Endodermal cell (in vitro differentiated cells): ENCODE results near the gene WNK3. TPM values are rescaled to one million over a fixed set of nuclear protein-coding genes. Genes with fewer than 3 reads are reported as not detected.
A peak's percentile ranks its signal among the peaks of the same experiment; 100 is the strongest.
"Not testable (repeated sequence)": the region's sequence is repeated elsewhere in the genome, so short reads cannot be mapped to it uniquely, and the experiment has no call there.

Experiments used
- DNase-seq: peaks from one replicate; pipeline ENCODE4 v3.0.0-alpha.2; 2017
- H3K27ac ChIP-seq: 2 replicates; pipeline ENCODE4 v1.5.1; 2013; ENCODE audit warnings: mild to moderate bottlenecking, low read depth, low read length, moderate library complexity
- H3K27me3 ChIP-seq: 2 replicates; pipeline ENCODE4 v1.6.1; 2013; ENCODE audit warnings: mild to moderate bottlenecking, low read length, moderate library complexity; ENCODE audit not compliant: insufficient read depth, control insufficient read depth, poor library complexity, severe bottlenecking
- H3K36me3 ChIP-seq: 2 replicates; pipeline ENCODE4 v1.7.0; 2013; ENCODE audit warnings: mild to moderate bottlenecking, low read length, moderate library complexity; ENCODE audit not compliant: control insufficient read depth, insufficient read depth
- H3K4me1 ChIP-seq: one replicate; pipeline ENCODE4 v1.7.0; 2013; ENCODE audit warnings: low read length; ENCODE audit not compliant: control insufficient read depth, insufficient read depth
- H3K4me3 ChIP-seq: 2 replicates; pipeline ENCODE4 v1.5.1; 2013; ENCODE audit warnings: mild to moderate bottlenecking, low read length, moderate library complexity
- H3K9ac ChIP-seq: 2 replicates; pipeline ENCODE4 v1.6.1; 2013; ENCODE audit warnings: mild to moderate bottlenecking, low read length, moderate library complexity; ENCODE audit not compliant: poor library complexity, severe bottlenecking; ENCODE audit errors: extremely low read depth
- H3K9me3 ChIP-seq: 2 replicates; pipeline ENCODE4 v1.6.1; 2013; ENCODE audit warnings: mild to moderate bottlenecking, low read length, moderate library complexity; ENCODE audit not compliant: control insufficient read depth
- H3K27ac Mint-ChIP-seq: 2 replicates; pipeline ENCODE4 v1.8.0; 2020; ENCODE audit warnings: mixed read lengths
- H3K27me3 Mint-ChIP-seq: 2 replicates; pipeline ENCODE4 v1.8.0; 2021; ENCODE audit warnings: mild to moderate bottlenecking, mixed read lengths; ENCODE audit not compliant: insufficient read depth
- H3K36me3 Mint-ChIP-seq: 2 replicates; pipeline ENCODE4 v1.8.0; 2020; ENCODE audit warnings: low read depth, mixed read lengths
- H3K4me1 Mint-ChIP-seq: 2 replicates; pipeline ENCODE4 v1.8.0; 2020; ENCODE audit warnings: mixed read lengths
- H3K4me3 Mint-ChIP-seq: 2 replicates; pipeline ENCODE4 v1.8.0; 2020; ENCODE audit warnings: mild to moderate bottlenecking, moderate library complexity, mixed read lengths
- H3K9me3 Mint-ChIP-seq: 2 replicates; pipeline ENCODE4 v1.8.0; 2020; ENCODE audit warnings: mild to moderate bottlenecking, mixed read lengths
- WGBS, 2 experiments: methylation state at CpG; one replicate each; pipeline versions ENCODE4 v1.1.5 to v1.1.7; 2013; ENCODE audit warnings: missing lambda C conversion rate in 2 of 2, mixed read lengths in 1 of 2; ENCODE audit not compliant: insufficient coverage in 1 of 2, insufficient read length in 1 of 2; 5-methylcytosine and 5-hydroxymethylcytosine counted together
- total RNA-seq, 2 donors: library from RNA; stranded (reverse); fragmentation: NEBNext Ultra II Directional in 1 of 2; extraction: Animal tissue kit (Norgen Biotek cat#: 25700) in 1 of 2; gene quantifications; 2 replicates in 1 of 2; 3 replicates in 1 of 2; pipeline ENCODE4 v1.2.1, GENCODE V29; 2021
- TF ChIP-seq, protein P1 (sequence below): fragments of 200-600 bp; sonication (generic); conservative IDR thresholded peaks from 2 replicates; pipeline ENCODE4 v1.5.0; 2021; ENCODE audit warnings: antibody characterized with exemption, mild to moderate bottlenecking

The WNK3 gene
- total RNA-seq, 2 donors from 2014 or later, result 38.3 to 40.4 TPM

- Mint-ChIP-seq H3K9me3 (peaks cover 58% of the 10 kb centered on the region), H3K27me3 (no peaks in the 10 kb centered on the region), H3K27ac (peak overlapping the region; percentile 99), H3K4me1 (peaks cover 10% of the 10 kb centered on the region), H3K4me3 (peak overlapping the region; percentile 92), H3K36me3 (no peaks in the 10 kb centered on the region)
- Histone ChIP-seq H3K4me1 (no peaks in the 10 kb centered on the region), H3K36me3 (no peaks in the 10 kb centered on the region), H3K4me3 (peak overlapping the region; percentile 75), H3K9me3 (no peaks in the 10 kb centered on the region), H3K27me3 (no peaks in the 10 kb centered on the region), H3K27ac (peak overlapping the region; percentile 98), H3K9ac (peak overlapping the region; percentile 69)
- TF ChIP-seq, protein P1, sequence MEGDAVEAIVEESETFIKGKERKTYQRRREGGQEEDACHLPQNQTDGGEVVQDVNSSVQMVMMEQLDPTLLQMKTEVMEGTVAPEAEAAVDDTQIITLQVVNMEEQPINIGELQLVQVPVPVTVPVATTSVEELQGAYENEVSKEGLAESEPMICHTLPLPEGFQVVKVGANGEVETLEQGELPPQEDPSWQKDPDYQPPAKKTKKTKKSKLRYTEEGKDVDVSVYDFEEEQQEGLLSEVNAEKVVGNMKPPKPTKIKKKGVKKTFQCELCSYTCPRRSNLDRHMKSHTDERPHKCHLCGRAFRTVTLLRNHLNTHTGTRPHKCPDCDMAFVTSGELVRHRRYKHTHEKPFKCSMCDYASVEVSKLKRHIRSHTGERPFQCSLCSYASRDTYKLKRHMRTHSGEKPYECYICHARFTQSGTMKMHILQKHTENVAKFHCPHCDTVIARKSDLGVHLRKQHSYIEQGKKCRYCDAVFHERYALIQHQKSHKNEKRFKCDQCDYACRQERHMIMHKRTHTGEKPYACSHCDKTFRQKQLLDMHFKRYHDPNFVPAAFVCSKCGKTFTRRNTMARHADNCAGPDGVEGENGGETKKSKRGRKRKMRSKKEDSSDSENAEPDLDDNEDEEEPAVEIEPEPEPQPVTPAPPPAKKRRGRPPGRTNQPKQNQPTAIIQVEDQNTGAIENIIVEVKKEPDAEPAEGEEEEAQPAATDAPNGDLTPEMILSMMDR, result no peak
- WGBS, 2 experiments, result 0 to 1% methylated on average over 8 to 52 of the region's 54 CpGs
- DNase-seq, result peak; percentile 92
Observed at GRCh38 chrX:54358424-54359211, 772 bp upstream of the WNK3 start.

DNA sequence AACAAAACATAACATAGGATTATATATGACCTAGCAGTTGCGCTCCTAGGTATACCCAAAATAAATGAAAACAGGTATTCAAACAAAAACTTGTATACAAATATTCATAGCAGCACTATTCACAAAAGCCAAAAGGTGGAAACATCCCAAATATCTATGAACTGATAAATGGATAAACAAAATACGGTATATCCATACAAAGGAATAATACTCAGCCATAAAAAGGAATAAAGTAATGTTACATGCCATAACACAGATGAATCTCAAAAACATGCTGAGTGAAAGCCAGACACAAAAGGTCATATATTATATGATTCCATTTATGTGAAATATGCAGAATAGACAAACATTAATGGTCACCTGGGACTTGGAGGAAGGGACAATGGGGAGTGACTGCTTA lies 5.2 kb downstream of the WNK3 start:
- Histone ChIP-seq H3K4me1 (no peaks in the 10 kb centered on the region), H3K27me3 (no peaks in the 10 kb centered on the region), H3K27ac (no peak overlapping the region), H3K9ac (no peak overlapping the region), H3K4me3 (no peak overlapping the region), H3K36me3 (peaks cover 3% of the 10 kb centered on the region), H3K9me3 (peaks cover 9% of the 10 kb centered on the region)
- H3K9me3 Mint-ChIP-seq, result peaks cover 50% of the 10 kb centered on the region
- H3K27ac Mint-ChIP-seq, result no peak overlapping the region
- H3K4me3 Mint-ChIP-seq, result no peak overlapping the region
- WGBS, 2 experiments, result 100% methylated on average over 1 of the region's 2 CpGs
- H3K36me3 Mint-ChIP-seq, result peaks cover 11% of the 10 kb centered on the region
- TF ChIP-seq, protein P1, result no peak
- DNase-seq, result no peak
- H3K4me1 Mint-ChIP-seq, result peaks cover 10% of the 10 kb centered on the region
- H3K27me3 Mint-ChIP-seq, result no peaks in the 10 kb centered on the region

GRCh38 chrX:54337383-54337782 lies 20.5 kb downstream of the WNK3 start:
- WGBS, 2 experiments, result 96% methylated on average over 5 of the region's 10 CpGs; no CpG with 5 or more reads in 1 of the 2 experiments
- H3K36me3 Mint-ChIP-seq, H3K36me3 ChIP-seq, H3K27ac Mint-ChIP-seq, H3K27me3 ChIP-seq, H3K27ac ChIP-seq, H3K4me1 Mint-ChIP-seq, H3K27me3 Mint-ChIP-seq, H3K4me3 ChIP-seq, H3K9ac ChIP-seq, H3K4me1 ChIP-seq, DNase-seq, H3K9me3 ChIP-seq, H3K4me3 Mint-ChIP-seq: not testable (repeated sequence)
- peaks cover 37% of the 10 kb centered on the region for H3K9me3 Mint-ChIP-seq
